Activated CD4-positive, alpha-beta T cell treated with anti-CD3 and anti-CD28 coated beads, Interleukin-2, Interleukin-4, amounts not matched to agents 100 ng/mL and 50 ng/mL, durations not matched to agents 16 hours and 8 hours (primary cell): ENCODE results near the gene CRB1.

Experiments
- DNase-seq: peaks from one replicate; pipeline ENCODE4 v3.0.0-alpha.2; 2020; ENCODE audit warnings: low spot score

The CRB1 gene

DNA sequence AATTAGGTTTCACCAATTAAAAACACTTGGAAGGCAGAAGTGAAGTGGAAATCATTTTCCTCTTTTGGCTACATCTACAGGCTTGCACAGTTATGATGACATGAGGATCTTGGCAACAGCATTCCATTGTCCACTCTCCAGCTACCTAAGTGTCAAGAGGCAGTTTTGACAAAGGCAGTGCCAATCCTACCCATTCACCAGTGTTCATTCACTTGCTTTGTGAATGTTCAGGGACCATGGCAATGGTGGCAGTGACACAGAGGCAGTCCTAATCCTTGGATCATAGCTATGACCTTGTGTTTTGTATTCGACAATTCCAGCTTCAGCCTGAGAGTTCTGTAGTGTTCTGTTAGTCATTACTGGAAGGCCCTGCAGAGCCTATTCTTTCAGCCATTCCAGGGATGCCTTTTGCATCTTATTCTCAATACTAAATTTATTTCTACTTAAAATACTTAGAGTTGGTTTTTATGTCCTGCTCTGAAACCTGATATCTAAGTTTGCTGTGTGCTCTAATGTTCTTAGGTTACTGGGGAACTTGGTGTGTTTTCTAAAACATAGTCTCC lies 36.7 kb downstream of the CRB1 start:
- DNase-seq = no peak

DNA sequence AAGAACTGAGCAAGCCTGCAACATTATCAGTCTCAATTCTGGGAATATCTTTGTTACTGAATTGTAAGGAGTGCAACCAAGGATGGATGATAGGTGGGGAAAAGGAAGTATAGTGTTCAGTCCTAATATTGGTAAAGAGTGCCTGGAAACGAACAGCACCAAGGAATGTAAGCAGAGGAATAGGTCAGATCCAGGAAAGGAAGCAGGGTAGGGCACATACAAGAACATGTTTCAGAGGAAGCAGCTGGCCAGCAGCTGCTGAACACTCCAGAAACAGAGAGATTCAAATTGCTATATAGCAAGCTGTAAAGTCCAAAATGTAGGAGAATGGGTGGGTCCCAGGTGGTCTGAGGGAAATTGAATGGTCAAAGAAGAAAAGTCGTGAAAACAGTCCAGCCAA lies 37.9 kb downstream of the CRB1 start:
- DNase-seq = no peak

DNA sequence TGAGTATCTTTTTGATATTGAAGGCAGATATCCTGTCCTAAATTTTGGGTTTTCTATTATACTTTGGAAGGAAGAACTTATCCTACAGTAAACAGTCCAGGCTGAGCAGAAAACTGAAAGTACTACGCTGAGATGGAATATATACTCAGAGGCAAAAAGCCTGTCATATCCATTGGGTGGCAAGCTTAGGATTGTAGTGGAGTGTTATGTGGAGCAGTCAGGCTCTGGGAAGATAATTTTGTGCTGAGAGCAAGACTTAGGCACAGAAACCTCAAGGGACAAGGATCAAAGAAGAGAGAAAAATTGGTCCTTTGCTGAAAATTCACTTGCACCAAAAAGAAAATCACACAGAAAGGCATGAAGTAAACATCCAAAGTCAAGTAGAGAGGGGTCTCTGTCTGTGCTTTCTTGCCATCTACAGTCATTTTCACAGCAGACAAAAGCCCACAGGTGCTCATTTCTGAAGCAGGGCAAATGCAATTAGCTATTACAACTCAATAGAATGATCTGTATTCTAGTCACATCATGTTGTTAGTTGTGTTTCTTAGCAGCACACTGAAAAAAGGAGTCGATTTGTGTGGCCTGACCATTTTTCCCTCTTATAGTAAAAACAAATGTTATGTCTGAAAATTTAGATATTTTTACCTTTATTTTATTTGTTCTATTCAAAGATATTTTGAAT lies 38.5 kb downstream of the CRB1 start:
- DNase-seq = no peak

DNA sequence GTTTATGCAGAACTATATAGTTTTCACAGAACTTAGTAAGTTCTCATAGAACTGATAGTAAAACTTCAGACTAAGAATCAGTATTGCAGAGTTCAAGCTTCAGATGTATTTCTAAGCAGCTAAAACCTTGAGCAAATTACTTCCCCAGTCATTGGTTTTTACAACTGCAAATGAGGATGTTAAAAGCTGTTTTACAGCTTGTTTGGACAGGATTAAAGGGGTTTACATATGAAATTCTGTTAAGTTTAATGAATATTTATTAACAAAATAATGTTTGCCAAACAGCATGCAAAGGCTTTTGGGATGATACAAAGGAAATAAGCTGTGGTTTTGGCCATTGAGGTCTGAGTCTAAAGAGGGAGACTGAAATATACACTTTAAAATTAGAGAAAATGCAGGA lies 39.1 kb downstream of the CRB1 start:
- no peak for DNase-seq

DNA sequence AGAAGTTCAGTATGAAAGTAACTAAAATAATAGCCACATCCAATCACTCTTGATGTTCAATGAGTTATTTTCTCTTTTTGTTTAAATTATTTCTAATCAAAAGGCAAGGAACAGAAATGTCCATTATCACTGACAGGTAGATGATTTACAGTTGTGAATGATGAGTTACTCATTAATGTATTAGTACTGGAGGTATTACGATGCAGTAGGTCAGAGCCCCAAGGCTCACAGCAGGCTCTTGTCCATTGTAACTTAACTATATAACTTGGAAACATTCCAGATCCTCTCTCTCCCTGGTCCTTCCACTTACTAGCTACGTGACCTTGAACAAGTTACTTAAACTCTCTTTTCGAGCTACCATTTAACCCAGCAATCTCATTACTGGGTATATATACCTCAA lies 39.5 kb downstream of the CRB1 start:
- DNase-seq = no peak

DNA sequence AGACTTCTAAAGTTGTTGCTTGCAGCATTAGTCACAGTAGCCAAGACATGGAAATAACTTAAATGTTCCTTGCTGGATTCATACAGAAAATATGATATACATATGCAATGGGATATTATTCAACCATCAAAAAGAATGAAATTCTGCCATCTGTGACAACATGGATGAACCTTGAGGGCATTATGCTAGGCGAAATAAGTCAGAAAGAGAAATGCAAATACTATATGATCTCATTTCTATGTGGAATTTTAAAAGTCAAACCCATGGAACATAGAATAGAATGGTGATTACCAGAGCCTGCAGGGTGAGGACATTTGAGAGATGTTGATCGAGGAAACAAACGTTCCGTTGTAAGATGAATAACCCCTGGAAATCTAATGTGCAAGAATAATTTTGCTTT lies 43.0 kb downstream of the CRB1 start:
- DNase-seq = no peak

DNA sequence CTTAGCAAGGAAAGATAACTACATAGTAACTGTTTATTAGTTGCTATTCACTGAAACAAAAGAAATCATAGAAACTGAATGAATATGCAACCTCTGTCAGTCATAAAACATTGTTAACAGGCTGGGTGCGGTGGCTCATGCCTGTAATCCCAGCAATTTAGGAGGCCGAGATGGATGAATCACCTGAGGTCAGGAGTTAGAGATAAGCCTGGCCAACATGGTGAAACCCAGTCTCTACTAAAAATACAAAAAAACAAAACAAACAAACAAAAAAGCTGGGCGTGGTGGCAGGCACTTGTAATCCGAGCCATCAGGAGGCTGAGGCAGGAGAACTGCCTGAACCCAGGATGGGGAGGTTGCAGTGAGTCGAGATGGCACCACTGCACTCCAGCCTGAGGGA lies 44.1 kb downstream of the CRB1 start:
- no peak for DNase-seq

DNA sequence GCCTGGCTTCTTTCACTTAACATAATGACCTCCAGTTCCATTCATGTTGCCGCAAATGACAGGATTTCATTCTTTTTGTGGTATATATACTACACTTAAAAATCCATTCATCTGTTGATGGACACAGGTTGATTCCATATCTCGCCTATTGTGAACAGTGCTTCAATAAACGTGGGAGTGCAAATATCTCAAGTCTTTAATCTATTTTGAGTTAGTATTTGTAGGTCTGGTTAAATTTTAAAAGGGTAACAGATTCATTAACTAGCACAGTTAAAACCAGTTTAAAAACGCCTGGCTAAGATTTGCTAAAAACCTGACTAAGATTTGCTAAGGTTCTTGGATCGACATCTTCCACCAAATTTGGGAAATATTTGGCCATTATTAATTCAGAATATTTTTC lies 45.7 kb downstream of the CRB1 start:
- DNase-seq = no peak

DNA sequence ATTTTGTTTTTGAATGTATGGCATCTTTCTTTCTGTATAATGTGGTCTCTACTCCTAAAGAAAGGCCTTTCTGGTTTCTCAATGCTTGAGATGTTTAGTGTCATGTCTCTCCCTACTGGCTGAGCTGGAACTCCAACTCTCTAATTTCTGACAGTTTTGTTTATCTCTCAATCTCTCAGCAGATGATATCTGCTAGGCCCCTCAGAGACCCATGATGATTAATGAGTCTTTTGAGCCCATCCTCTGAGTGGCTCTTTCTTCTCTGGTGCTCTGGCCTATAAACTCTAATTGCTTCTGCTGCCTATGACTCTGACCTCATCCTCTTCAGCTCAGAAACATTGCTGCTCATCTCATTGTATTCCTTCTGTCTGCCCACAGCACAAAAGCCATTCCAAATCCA lies 46.6 kb downstream of the CRB1 start:
- no peak for DNase-seq

DNA sequence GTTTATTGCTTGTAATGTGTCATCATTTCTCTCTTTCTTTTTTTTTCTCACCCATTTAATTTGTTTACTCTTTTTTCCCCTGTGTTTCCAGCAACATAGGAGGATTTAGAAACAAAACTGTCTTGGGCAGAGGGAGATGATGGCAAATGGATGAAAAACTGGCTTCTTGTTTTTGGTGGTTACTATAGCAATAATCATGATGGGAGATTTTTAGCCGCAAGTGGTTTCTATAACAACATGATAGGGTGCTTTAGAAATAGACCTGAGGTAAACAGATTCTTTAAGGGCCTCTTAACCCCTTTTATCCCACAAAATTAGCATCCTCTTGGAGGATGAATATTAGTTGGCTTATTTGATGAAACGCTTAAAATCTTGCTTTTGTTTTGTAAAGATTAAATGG lies 51.6 kb downstream of the CRB1 start:
- DNase-seq = no peak

DNA sequence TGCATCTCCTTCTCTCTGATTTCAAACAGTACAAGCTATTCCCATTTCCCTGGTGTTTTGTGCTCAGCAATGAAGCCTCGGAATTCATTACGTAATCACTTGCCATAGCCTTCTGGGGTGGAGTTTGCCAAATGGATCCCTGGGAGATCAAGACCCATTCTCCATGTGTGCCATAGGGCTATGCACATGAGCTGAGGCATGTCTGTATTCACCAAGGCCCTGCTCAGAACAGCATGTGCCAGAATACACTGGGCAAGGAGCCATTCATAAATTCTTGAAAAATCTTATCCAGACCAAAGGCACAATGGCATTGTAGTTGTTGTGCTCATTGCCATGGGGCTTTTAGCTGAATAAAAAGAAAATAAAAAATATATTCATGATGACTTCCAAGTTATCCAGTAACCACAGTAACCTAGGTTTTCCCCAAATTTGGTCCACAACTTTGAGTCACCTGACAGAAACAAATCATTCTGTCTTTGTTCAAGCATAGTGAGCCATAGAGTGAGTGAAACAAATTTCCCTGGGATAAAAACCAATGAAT lies 53.0 kb downstream of the CRB1 start:
- DNase-seq = no peak

DNA sequence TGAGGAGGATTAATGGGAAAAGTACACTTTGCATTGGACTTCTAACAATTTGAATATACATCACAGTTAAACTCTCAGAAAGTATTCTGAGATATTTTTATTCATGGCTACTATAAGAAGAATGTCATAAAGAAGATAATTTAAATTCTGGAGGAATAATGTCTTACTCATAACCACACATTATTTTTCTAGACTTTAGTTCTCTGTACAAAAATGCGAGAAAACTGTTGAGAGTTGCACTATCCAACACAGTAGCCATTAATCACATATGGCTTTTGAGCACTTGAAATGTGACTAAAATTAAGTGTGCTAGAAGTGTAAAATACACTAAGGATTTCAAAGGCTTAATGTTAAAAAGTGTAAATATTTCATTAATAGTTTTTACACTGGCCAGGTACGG lies 53.8 kb downstream of the CRB1 start:
- no peak for DNase-seq

DNA sequence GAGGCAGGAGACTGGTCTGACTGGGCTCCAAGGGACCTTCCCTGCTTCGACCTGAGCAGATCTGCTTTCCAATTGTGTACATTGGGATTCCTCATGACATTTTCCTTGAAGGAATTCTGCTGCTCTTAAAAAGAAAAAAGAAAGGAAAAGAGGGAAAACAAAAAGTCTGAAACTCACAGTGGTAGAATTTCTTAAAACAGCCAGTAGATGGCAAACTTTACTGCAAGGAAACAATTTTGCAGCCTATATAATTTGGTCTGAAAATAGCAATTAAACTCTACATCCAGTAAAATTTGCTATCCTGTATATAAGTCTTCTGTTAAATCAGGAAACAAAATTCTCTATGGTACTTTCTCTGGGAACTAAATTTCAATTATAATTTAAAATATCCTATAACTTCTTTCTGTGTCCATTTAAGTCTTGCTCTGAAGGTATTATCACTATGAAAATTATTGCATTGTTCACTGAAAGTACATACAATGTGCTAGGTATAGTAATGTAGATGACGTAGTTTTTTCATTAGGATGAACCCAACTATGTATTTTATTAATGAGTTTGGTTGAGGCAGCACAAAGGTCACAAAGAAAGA lies 59.8 kb downstream of the CRB1 start:
- no peak for DNase-seq

DNA sequence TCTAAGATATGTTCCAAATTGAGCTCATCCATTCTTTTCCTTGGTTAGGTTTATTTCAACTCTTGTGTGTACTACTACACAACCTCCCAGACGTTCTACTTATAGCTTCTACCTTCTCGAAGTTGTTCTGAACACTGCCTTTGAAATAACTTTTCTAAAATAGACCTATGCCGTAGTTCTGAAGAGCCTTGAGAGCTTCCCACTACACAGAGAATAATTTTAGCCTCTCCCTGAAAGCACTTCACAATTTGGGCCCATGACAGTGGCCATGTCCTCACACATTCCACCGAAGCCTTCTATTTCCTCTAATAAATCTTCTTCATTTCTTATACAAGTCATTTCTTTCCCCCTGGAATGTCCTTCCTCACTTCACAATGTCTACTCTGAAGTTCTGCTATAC lies 62.2 kb downstream of the CRB1 start:
- no peak for DNase-seq

DNA sequence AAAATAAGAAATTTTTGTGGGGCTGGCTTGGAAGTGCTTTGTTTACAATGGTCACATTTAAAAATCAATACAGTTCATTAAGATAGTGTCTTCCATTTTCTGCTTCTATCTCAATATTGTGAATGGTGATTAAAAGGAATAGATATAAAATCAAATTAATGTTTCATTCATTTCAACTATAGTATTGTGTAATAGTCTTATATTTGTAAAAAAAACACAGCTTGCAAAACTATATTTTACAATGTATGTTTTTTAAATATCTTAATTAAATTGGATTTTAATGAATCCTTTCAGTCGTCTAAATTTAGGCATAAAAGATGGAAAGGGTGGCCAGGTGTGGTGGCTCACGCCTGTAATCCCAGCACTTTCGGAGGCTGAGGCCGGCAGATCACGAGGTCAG lies 63.5 kb downstream of the CRB1 start:
- DNase-seq = no peak

DNA sequence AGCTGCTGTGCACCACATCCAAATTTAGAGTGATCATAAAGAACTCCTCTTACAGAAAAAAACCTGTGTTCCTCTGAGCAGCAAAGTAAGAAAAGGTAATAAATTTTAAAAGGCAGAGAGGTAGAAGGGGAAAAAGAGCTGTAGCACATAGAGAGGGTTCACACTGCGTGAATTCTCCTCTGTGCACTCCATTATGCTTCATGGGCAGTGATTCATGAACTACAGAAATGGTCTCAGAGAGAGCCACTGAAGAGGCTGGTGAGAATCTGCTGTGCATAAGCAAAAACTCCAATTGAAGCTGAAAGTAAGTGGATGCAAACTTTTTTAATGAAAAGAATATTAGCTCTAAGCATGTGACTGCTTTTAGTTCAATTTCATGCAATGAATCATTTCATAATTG lies 65.0 kb downstream of the CRB1 start:
- no peak for DNase-seq

DNA sequence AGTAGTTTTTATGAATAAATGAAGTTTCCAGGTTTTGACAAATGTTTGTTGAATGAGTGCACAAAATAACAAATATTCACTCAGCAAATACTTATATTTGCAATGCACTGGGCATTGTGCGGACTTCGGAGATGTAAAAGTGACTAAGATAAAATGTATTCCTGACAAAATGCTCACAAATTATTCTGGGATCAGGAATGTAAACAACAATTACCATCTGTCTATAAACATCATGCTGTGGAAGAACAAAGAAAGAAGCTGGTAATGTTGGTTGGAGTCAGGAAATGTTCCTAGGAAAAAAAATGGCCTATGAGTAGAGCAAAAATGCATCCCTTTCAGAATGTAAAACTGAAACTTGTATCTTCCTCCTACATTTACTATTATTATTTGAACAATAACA lies 68.5 kb downstream of the CRB1 start:
- no peak for DNase-seq

DNA sequence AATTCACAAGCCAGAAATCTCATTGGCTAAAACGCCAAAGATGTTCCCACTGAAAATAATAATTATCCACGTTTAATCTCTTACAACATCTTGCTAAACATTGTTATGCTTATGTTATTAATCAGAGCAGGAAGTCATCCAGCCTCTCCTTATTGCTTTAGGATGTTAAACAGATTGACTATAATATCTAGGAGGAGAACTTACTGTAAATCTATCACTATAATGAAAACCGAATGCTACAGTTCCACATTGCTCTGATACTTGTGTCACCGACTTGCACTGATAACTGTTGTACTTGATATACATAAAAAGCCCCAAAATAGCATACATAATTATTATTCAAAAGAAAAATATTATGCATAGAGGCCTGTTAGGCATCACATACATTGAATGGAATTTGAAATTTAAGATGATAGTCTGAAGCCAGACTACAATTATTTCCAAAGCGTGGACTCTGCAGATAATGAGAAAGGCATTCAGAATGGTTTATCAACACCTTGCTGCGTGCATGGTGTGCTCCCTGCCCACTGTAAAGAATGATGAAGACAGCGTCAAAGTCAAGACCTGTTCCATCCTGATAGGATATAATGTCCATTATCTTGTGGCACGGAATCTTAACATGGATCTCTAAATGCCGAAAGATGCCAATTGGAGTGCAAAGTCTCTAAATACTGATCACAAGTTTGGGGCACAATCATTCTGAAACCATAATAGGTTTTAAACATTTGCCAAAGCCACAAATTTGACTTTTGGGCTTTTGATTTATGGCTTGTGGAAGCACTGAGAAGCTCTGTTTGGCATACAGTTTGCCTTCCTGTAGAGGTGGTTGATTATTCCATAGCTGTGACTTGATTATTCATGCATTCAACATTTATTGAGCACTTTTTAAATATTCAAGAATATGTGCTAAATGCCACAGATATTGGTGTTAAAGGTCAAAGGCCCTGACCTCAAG lies 71.3 kb downstream of the CRB1 start:
- DNase-seq = no peak

DNA sequence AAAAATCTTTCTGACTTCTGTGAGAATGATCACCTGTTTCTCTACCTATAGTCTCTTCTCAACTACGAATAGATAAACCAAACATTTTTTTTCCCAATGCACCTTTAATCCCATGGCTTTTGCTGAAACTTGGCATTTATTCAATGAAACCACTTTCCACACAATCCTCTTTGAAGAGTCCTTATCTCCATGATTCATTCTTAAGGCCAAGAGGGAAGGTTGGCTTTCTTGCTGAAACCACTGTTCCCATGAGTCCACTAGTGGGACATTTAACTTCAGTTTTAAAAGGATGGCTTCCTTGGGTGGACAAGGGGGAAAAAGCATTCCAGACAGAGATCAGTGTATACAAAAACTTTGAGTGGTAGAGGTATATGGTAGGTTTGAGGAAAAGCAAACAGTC lies 73.6 kb downstream of the CRB1 start:
- DNase-seq = no peak

DNA sequence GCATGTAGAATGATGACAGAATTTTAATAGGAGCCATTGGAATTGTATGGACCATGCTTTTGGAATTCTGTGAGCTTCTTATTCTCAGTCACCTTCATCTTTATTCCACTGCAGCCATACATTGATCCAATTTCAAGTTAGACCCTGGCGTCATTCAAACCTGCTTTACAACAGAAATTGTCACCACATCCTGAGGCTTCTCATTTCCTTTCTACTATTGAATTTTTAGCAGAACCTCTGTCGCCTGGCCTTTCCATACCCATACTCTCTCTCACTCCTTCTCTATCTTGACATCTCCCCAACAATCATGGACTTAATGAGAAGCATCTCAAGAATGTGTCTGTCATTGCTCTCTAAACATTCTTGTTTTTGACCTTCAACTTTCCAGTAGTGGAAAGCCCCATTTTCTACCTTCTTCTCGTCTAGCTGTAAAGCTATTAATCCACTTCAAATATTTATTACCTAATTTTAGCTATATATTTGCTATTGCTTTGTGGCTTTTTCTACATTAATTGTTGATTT lies 74.1 kb downstream of the CRB1 start:
- DNase-seq = no peak

DNA sequence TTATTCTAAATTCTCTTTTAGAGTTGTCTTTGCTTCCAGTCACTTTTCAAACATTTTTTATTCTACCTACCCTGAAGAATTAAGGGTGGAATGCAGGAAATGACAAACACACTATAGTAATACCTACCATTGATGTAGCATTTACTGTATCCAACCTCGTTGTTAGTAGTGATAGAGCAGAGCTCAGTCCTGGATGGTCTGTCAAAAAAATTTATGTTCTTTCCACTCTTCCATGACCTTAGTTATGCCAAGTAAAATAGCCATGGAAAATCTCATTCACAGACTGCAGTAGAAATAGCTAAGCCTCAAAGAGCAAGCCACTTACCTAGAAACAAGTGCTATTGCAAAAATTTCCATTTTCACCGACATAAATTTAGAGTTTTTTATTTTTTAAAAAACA lies 74.6 kb downstream of the CRB1 start:
- no peak for DNase-seq

DNA sequence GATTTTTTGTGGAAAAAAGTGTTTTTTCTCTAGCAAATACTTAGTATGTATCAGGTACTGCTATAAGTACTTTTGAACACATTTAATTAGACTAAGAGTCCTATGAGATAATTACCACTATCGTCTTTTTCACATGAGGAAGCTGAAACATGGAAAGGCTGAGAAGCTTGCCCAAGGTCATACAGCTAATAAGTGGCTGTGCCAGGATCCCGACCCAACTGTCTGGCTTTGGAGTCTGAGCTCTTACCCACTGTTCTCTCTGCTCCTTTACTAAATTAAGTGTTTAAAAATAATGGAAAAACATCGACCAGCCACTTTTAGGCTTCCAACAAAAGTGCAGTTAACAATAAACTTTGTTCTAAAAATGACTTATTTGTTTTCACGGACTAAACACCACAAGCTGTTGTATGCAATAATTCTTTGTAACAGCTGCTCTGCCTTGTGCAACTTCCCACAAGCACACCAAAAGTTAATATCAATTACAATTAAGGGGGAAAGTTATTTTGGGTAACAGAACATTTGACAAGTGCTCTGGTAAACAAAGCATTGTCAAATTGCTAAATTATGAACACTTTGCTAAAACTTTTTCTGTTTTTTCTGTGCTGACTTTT lies 75.7 kb downstream of the CRB1 start:
- DNase-seq = no peak
